Lung (tissue), 12 donors: Measurements from ENCODE around the gene NOSTRIN. TPM values are rescaled to one million over a fixed set of nuclear protein-coding genes. Genes with fewer than 3 reads are reported as not detected.

Source experiments
- ATAC-seq: fragments of 200-7000 bp; cut with Tn5 transposase; one replicate; pipeline ENCODE4 v1.9.1; 2020; ENCODE audit warnings: moderate number of reproducible peaks; ENCODE audit not compliant: insufficient read depth, low FRiP score
- DNase-seq, 3 donors: peaks; one replicate each; pipeline ENCODE4 v3.0.0-alpha.2; 2013 to 2017
- H3K27ac ChIP-seq, 2 donors: one replicate each; pipeline ENCODE4 v1.5.1; 2013; ENCODE audit warnings: mild to moderate bottlenecking in 2 of 2, moderate library complexity in 2 of 2, control low read depth in 1 of 2, inconsistent platforms in 1 of 2, low read depth in 1 of 2, low read length in 1 of 2
- H3K27me3 ChIP-seq, 3 donors: one replicate each; pipeline ENCODE4 v1.5.1; 2013; ENCODE audit warnings: low read length in 2 of 3; ENCODE audit not compliant: control insufficient read depth in 3 of 3, insufficient read depth in 3 of 3
- H3K36me3 ChIP-seq, 4 donors: one replicate each; pipeline ENCODE4 v1.5.1; 2013; ENCODE audit warnings: low read length in 4 of 4, mild to moderate bottlenecking in 1 of 4, moderate library complexity in 1 of 4; ENCODE audit not compliant: control insufficient read depth in 4 of 4, insufficient read depth in 4 of 4
- H3K4me1 ChIP-seq, 5 donors: one replicate each; pipeline ENCODE4 v1.5.1; 2013; ENCODE audit warnings: low read length in 5 of 5, mild to moderate bottlenecking in 2 of 5, moderate library complexity in 1 of 5; ENCODE audit not compliant: control insufficient read depth in 5 of 5, insufficient read depth in 5 of 5
- H3K4me3 ChIP-seq: one replicate; pipeline ENCODE4 v1.5.1; 2013; ENCODE audit warnings: mild to moderate bottlenecking, control low read depth, moderate library complexity
- H3K9ac ChIP-seq, 2 donors: one replicate each; pipeline ENCODE4 v1.5.1; 2013; ENCODE audit warnings: low read length in 2 of 2, control low read depth in 1 of 2; ENCODE audit not compliant: insufficient read depth in 1 of 2
- H3K9me3 ChIP-seq, 4 donors: one replicate each; pipeline ENCODE4 v1.5.1; 2013; ENCODE audit warnings: low read length in 3 of 4, mild to moderate bottlenecking in 1 of 4, moderate library complexity in 1 of 4; ENCODE audit not compliant: control insufficient read depth in 4 of 4, insufficient read depth in 3 of 4
- WGBS, 2 donors: extraction: QIAGEN DNeasy Blood & Tissue Kit; methylation state at CpG; one replicate each; pipeline ENCODE4 v1.1.7; 2013; 5-methylcytosine and 5-hydroxymethylcytosine counted together
- polyA plus RNA-seq, 2 donors: library from polyadenylated mRNA; stranded (reverse); fragments of 200-250 nt; gene quantifications; one replicate each; pipeline ENCODE4 v1.2.1, GENCODE V29; 2013
- total RNA-seq, 2 donors: library from RNA; depleted of rRNA in 1 of 2; stranded (reverse); fragments of >200 nt in 1 of 2; gene quantifications; one replicate each; pipeline ENCODE4 v1.2.1, GENCODE V29; 2014 to 2021
- TF ChIP-seq, protein P1 (sequence below): IDR thresholded peaks from 2 replicates; pipeline ENCODE4 v1.5.1; 2012; ENCODE audit warnings: mild to moderate bottlenecking; ENCODE audit errors: control extremely low read depth, extremely low read depth
- donor health status: control.
- donor health status: control.
- donor health status: Bipolar disorder and iron deficiency.
- donor health status: healthy.
- donor health status: DM: yes; HTN: yes; CAD: no.

NOSTRIN gene
- total and polyA plus RNA-seq, 4 donors = 15.5 to 57.5 (median 33.7) TPM

DNA sequence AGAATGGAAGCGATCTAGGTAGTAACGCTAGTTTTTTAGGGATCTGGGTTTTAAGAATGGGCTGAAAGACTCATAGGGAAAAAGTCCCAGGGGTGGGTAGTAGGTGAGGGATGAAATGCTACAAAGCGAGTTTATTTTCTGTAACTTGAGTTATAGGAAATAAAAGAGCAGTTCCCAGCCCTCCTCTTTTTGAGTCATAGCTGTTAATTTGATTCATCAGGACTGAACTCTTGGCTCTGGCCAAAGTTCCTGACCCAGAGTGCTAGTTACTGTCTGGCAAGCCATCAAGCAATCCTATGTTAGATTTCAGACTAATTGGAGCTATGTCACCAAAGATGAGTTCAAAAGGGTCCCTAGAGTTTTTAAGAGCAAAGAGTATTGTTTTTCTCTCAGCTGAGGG lies 17.4 kb upstream of the NOSTRIN start:
- Histone ChIP-seq H3K27ac (no peak overlapping the region), H3K27me3 (no peaks in the 10 kb centered on the region), H3K4me1 (peaks cover 0 to 12% (median 3%) of the 10 kb centered on the region in 5 donors), H3K36me3 (no peaks in the 10 kb centered on the region), H3K4me3 (no peak overlapping the region), H3K9ac (no peak overlapping the region), H3K9me3 (no peaks in the 10 kb centered on the region)
- DNase-seq (no peak), ATAC-seq (no peak)
- TF ChIP-seq, protein P1, sequence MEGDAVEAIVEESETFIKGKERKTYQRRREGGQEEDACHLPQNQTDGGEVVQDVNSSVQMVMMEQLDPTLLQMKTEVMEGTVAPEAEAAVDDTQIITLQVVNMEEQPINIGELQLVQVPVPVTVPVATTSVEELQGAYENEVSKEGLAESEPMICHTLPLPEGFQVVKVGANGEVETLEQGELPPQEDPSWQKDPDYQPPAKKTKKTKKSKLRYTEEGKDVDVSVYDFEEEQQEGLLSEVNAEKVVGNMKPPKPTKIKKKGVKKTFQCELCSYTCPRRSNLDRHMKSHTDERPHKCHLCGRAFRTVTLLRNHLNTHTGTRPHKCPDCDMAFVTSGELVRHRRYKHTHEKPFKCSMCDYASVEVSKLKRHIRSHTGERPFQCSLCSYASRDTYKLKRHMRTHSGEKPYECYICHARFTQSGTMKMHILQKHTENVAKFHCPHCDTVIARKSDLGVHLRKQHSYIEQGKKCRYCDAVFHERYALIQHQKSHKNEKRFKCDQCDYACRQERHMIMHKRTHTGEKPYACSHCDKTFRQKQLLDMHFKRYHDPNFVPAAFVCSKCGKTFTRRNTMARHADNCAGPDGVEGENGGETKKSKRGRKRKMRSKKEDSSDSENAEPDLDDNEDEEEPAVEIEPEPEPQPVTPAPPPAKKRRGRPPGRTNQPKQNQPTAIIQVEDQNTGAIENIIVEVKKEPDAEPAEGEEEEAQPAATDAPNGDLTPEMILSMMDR = no peak
- WGBS, 2 donors = 76 to 99% methylated on average over 3 of the region's 3 CpGs

DNA sequence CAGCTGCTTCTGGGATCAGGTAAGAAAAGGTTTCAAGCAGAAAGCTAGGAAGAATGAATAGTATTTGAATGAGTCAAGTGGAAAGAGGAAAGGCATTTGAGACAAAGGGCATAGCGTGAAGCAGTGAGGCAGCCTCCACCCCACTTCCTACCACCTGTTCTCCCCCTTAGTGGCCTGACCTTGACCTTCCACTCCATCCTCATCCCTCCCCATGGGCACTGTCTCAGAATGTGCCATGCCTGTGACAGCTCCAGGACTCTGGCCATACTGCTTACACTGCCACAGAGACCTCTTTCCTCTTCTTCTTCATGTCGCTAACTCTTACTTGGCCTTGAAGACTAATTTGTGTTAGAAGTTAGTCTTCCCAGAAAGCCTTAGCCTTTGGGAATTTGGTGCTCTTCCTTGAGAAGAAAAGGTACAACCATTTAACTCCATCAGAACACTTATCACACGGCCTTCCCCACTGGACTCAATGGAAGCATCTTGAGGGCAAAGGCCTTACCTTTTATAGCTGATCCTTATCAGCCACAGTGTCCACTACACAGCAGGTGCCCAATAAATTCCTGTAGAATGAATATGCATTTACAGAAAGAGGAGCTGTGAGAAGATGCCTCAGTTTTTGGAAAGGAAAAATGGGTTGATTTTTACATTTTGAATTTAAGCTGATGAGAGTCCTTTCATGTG lies 15.2 kb upstream of the NOSTRIN start:
- 91% methylated on average over 3 of the region's 3 CpGs for WGBS, 2 donors
- Histone ChIP-seq H3K27ac (no peak overlapping the region), H3K36me3 (no peaks in the 10 kb centered on the region), H3K4me3 (no peak overlapping the region), H3K9me3 (no peaks in the 10 kb centered on the region), H3K9ac (no peak overlapping the region), H3K4me1 (peaks cover 0 to 3% (median 1%) of the 10 kb centered on the region in 5 donors), H3K27me3 (no peaks in the 10 kb centered on the region)
- DNase-seq (no peak), ATAC-seq (no peak)
- TF ChIP-seq, protein P1 = no peak

DNA sequence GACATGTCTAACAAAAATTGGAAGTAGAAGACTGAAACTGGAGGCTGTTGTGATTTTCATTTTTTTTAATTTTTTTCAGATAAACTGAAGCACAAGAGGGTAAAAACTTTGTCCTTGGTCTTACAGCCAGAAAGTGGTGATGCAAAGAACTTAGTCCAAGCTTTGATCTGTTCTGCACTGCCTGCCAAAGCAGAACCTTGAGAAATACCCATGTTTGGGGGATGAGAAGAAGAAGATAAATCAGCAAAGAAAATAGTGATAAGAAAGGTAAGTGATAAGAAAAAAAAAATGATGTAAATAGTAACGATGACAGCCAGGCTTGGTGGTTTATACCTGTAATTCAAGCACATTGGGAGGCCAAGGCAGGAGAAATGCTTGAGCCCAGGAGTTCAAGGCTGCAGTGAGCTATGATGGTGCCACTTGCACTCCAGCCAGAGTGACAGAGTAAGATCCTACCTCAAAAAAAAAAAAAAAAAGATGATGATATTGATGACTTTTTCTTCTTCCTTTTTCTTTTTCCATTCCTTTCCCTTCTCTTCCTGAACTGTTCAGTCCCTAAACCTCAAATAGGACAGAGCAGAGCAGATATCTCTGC lies 14.6 kb upstream of the NOSTRIN start:
- Histone ChIP-seq H3K4me3 (no peak overlapping the region), H3K27me3 (no peaks in the 10 kb centered on the region), H3K4me1 (peaks cover 0 to 2% (median 1%) of the 10 kb centered on the region in 5 donors), H3K9me3 (no peaks in the 10 kb centered on the region), H3K36me3 (no peaks in the 10 kb centered on the region), H3K27ac (no peak overlapping the region), H3K9ac (no peak overlapping the region)
- 86 to 96% methylated on average over 1 of the region's 1 CpG for WGBS, 2 donors
- DNase-seq (no peak), ATAC-seq (no peak)
- TF ChIP-seq, protein P1 = no peak
